Measurements from ENCODE around the gene NOL9. TPM values are rescaled to one million over a fixed set of nuclear protein-coding genes. Genes with fewer than 3 reads are reported as not detected.
"Not testable (repeated sequence)": the region's sequence is repeated elsewhere in the genome, so short reads cannot be mapped to it uniquely, and the experiment has no call there.

NOL9 gene
- total and polyA plus RNA-seq, 4 donors, result 1.9 to 27.0 (median 16.2) TPM

DNA sequence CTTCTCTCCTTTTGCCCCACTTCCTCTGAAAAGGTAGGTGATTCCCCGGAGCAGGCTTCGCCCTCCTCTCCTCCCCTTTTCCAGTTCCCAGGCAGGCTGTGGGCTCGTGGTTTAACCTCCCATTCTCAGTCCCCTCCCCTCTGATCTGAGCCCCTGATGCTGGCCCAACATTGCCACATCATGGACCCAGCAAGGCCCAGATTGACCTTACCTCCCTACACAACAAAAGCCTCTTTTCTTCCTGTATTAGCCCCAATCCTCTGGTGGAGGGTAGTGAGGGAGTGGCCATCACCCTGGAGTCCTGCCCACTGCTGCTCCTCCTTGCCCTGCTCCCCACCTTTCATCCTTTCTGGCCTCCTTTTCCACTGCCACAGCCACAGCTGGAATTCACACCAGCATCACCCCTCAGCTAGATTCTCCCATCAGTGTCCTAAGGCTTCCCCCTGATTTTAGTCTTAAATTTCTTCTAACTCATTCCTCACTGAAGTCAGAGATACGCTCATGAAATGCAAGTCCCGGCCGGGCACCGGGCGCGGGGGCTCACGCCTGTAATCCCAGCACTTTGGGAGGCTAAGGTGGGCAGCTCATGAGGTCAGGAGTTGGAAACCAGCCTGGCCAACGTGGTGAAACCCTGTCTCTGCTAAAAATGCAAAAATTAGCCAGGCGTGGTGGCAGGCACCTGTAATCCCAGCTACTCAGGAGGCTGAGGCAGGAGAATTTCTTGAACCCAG, 18.5 kb upstream of the NOL9 start:
- WGBS, 2 donors, result 74 to 81% methylated on average over 12 of the region's 12 CpGs
- peaks cover 2% of the 10 kb centered on the region for H3K9me3 ChIP-seq (ENCODE audit: control insufficient read depth, low read length)
- H3K36me3 ChIP-seq (ENCODE audit: control insufficient read depth in 1 of 2, insufficient read depth in 2 of 2, low read length in 1 of 2), result no peaks in the 10 kb centered on the region

DNA sequence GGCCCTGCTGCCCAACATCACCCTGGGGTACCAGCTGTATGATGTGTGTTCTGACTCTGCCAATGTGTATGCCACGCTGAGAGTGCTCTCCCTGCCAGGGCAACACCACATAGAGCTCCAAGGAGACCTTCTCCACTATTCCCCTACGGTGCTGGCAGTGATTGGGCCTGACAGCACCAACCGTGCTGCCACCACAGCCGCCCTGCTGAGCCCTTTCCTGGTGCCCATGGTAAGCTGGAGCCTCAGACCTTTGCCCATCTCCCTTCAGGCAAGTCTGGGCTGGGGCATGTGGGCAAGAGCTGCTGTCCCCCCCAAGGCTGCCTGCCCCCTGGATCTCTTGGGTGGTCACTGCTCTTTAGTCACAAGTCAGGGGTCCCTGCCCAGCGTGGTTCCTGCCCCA, 16.7 kb upstream of the NOL9 start:
- intact Hi-C loops (cut with DNase I), result no loop called here
- Histone ChIP-seq H3K4me1 (ENCODE audit: control insufficient read depth in 1 of 2, insufficient read depth in 2 of 2, low read length in 2 of 2) (no peaks in the 10 kb centered on the region), H3K27ac (ENCODE audit: low read depth in 1 of 2, low read length in 2 of 2) (no peak overlapping the region), H3K9me3 (ENCODE audit: control insufficient read depth, low read length) (peaks cover 2% of the 10 kb centered on the region), H3K36me3 (ENCODE audit: control insufficient read depth in 1 of 2, insufficient read depth in 2 of 2, low read length in 1 of 2) (no peaks in the 10 kb centered on the region), H3K27me3 (ENCODE audit: control insufficient read depth in 1 of 2, insufficient read depth in 2 of 2, low read length in 1 of 2) (no peaks in the 10 kb centered on the region), H3K4me3 (ENCODE audit: low read length in 2 of 2) (no peak overlapping the region)
- WGBS, 2 donors, result 74 to 79% methylated on average over 5 of the region's 5 CpGs
- no peak for DNase-seq
- ATAC-seq (ENCODE audit: low FRiP score), result no peak

More for the DNA sequence above, 18.5 kb upstream of the NOL9 start:
- no peak for ATAC-seq (ENCODE audit: low FRiP score)
- H3K4me3 ChIP-seq (ENCODE audit: low read length in 2 of 2), result no peak overlapping the region
- no peak overlapping the region for H3K27ac ChIP-seq (ENCODE audit: low read depth in 1 of 2, low read length in 2 of 2)
- DNase-seq, result no peak
- intact Hi-C loops (cut with DNase I), result no loop called here
- H3K27me3 ChIP-seq (ENCODE audit: control insufficient read depth in 1 of 2, insufficient read depth in 2 of 2, low read length in 1 of 2), result no peaks in the 10 kb centered on the region
- no peaks in the 10 kb centered on the region for H3K4me1 ChIP-seq (ENCODE audit: control insufficient read depth in 1 of 2, insufficient read depth in 2 of 2, low read length in 2 of 2)

DNA sequence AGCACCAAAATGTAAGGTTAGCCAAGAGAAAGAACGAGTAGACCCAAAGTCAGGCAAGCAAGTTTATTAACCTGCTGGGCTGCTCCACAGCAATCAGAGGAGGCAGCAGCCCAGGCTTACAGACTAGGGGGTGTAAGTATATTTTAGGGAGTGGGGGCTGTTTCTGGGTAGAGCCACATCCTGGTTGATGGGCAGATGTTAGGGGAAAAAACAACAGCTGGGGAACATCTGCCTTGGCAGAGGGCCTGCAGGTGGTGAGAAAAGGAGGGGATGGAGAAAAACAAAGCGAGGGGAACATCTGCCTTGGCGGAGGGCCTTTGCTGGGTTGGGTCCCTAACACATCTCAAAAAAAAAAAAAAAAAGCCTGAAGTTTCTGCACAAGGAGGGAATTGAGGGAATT, 15.8 kb upstream of the NOL9 start:
- Histone ChIP-seq H3K4me3 (ENCODE audit: low read length in 2 of 2) (no peak overlapping the region), H3K4me1 (ENCODE audit: control insufficient read depth in 1 of 2, insufficient read depth in 2 of 2, low read length in 2 of 2) (no peaks in the 10 kb centered on the region), H3K27ac (ENCODE audit: low read depth in 1 of 2, low read length in 2 of 2) (no peak overlapping the region), H3K36me3 (ENCODE audit: control insufficient read depth in 1 of 2, insufficient read depth in 2 of 2, low read length in 1 of 2) (no peaks in the 10 kb centered on the region), H3K9me3 (ENCODE audit: control insufficient read depth, low read length) (peaks cover 2% of the 10 kb centered on the region), H3K27me3 (ENCODE audit: control insufficient read depth in 1 of 2, insufficient read depth in 2 of 2, low read length in 1 of 2) (no peaks in the 10 kb centered on the region)
- DNase-seq (no peak), ATAC-seq (ENCODE audit: low FRiP score) (no peak)
- 65 to 77% methylated on average over 3 of the region's 3 CpGs for WGBS, 2 donors
- intact Hi-C loops (cut with DNase I), result no loop called here

DNA sequence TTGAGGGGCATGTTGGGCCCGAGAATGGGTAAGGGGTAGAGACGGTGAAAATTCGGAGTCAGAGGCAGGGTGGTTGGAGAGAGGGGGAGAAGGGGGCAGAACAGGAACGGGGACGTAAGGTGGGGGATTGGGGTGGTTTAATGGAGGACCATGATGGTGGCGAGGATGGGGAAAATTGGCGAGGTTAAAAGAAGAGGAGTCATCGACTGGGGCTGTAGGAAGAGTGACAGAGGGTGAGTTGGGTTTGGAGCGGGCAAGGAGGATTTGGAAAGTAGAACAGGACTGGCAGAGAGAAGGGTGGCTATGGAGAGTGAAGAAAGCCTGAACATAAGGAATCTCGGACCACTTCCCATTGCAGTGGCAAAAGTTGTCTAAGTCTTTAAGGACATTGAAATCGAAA, 14.7 kb upstream of the NOL9 start:
- no peak for ATAC-seq (ENCODE audit: low FRiP score)
- Histone ChIP-seq H3K4me1 (ENCODE audit: control insufficient read depth in 1 of 2, insufficient read depth in 2 of 2, low read length in 2 of 2) (no peaks in the 10 kb centered on the region), H3K36me3 (ENCODE audit: control insufficient read depth in 1 of 2, insufficient read depth in 2 of 2, low read length in 1 of 2) (no peaks in the 10 kb centered on the region), H3K27ac (ENCODE audit: low read depth in 1 of 2, low read length in 2 of 2) (no peak overlapping the region), H3K9me3 (ENCODE audit: control insufficient read depth, low read length) (peaks cover 2% of the 10 kb centered on the region), H3K27me3 (ENCODE audit: control insufficient read depth in 1 of 2, insufficient read depth in 2 of 2, low read length in 1 of 2) (no peaks in the 10 kb centered on the region), H3K4me3 (ENCODE audit: low read length in 2 of 2) (no peak overlapping the region)
- intact Hi-C loops (cut with DNase I), result no loop called here
- no peak for DNase-seq
- WGBS, 2 donors, result 91 to 94% methylated on average over 11 of the region's 11 CpGs

DNA sequence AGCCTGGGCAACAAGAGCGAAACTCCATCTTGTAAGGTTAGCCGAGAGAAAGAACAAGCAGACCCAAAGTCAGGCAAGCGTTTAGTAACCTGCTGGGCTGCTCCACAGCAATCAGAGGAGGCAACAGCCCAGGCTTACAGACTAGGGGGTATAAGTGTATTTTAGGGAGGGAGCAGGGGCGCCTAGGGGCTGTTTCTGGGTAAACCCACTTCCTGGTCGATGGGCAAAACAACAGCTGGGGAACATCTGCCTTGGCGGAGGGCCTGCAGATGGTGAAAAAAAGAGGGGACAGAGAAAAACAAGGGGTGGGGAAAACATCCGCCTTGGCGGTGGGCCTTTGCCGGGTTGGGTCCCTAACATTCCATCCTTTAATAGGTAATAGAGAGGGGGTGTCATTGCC, 6.0 kb upstream of the NOL9 start:
- DNase-seq, result no peak
- Histone ChIP-seq H3K9me3 (ENCODE audit: control insufficient read depth, low read length) (no peaks in the 10 kb centered on the region), H3K36me3 (ENCODE audit: control insufficient read depth in 1 of 2, insufficient read depth in 2 of 2, low read length in 1 of 2) (no peaks in the 10 kb centered on the region), H3K4me1 (ENCODE audit: control insufficient read depth in 1 of 2, insufficient read depth in 2 of 2, low read length in 2 of 2) (no peaks in the 10 kb centered on the region), H3K27me3 (ENCODE audit: control insufficient read depth in 1 of 2, insufficient read depth in 2 of 2, low read length in 1 of 2) (no peaks in the 10 kb centered on the region), H3K4me3 (ENCODE audit: low read length in 2 of 2) (no peak overlapping the region), H3K27ac (ENCODE audit: low read depth in 1 of 2, low read length in 2 of 2) (no peak overlapping the region)
- intact Hi-C loops (cut with DNase I), result no loop called here
- no peak for ATAC-seq (ENCODE audit: low FRiP score)
- WGBS, 2 donors, result 76 to 83% methylated on average over 9 of the region's 9 CpGs

DNA sequence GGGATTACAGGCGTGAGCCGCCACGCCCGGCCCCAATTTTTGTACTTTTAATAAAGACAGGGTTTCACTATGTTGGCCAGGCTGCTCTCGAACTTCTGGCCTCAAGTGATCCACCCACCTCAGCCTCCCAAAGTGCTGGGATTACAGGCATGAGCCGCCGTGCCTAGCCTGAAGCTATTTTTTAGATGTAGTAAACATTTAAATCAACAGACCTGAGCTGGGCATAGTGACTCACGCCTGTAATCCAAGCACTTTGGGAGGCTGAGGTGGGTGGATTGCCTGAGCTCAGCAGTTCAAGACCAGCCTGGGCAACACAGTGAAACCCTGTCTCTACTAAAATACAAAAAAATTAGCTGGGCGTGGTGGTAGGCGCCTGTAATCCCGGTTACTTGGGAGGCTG, 4.8 kb upstream of the NOL9 start:
- H3K4me3 ChIP-seq (ENCODE audit: low read length in 2 of 2); H3K36me3 ChIP-seq (ENCODE audit: control insufficient read depth in 1 of 2, insufficient read depth in 2 of 2, low read length in 1 of 2); H3K4me1 ChIP-seq (ENCODE audit: control insufficient read depth in 1 of 2, insufficient read depth in 2 of 2, low read length in 2 of 2); H3K9me3 ChIP-seq (ENCODE audit: control insufficient read depth, low read length); ATAC-seq (ENCODE audit: low FRiP score); H3K27ac ChIP-seq (ENCODE audit: low read depth in 1 of 2, low read length in 2 of 2); H3K27me3 ChIP-seq (ENCODE audit: control insufficient read depth in 1 of 2, insufficient read depth in 2 of 2, low read length in 1 of 2); DNase-seq: not testable (repeated sequence)
- 84 to 89% methylated on average over 11 of the region's 11 CpGs for WGBS, 2 donors
- intact Hi-C loops (cut with DNase I), result loop anchor here in 1 of 2 donors (10.0 kb wide), 1 partner anchor 86 kb away; no protein-coding TSS in a partner anchor

DNA sequence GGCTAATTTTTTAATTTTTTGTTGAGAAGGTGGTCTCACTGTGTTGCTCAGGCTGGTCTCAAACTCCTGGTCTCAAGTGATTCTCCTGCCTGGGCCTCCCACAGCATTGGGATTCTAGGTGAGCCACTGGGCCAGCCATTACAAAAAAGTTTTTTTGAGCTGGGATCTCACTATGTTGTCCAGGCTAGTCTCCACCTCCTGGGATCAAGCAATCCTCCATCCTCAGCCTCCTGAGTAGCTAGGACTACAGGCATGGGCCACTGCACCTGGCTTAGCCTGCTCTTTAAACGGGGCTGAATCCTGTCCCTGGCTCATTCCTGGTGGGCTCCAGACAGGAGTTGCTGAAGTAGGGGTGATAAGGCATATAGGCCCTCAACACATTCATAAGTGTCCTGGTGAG, 3.3 kb upstream of the NOL9 start:
- no peak overlapping the region for H3K4me3 ChIP-seq (ENCODE audit: low read length in 2 of 2)
- intact Hi-C loops (cut with DNase I), result loop anchor here in 1 of 2 donors (10.0 kb wide), 1 partner anchor 87 kb away; no protein-coding TSS in a partner anchor
- no peaks in the 10 kb centered on the region for H3K27me3 ChIP-seq (ENCODE audit: control insufficient read depth in 1 of 2, insufficient read depth in 2 of 2, low read length in 1 of 2)
- no peak overlapping the region for H3K27ac ChIP-seq (ENCODE audit: low read depth in 1 of 2, low read length in 2 of 2)
- 87 to 96% methylated on average over 1 of the region's 1 CpG for WGBS, 2 donors
- DNase-seq, result no peak
- H3K4me1 ChIP-seq (ENCODE audit: control insufficient read depth in 1 of 2, insufficient read depth in 2 of 2, low read length in 2 of 2), result peaks cover 0 to 3% of the 10 kb centered on the region in 2 donors
- no peaks in the 10 kb centered on the region for H3K36me3 ChIP-seq (ENCODE audit: control insufficient read depth in 1 of 2, insufficient read depth in 2 of 2, low read length in 1 of 2)
- ATAC-seq (ENCODE audit: low FRiP score), result no peak
- no peaks in the 10 kb centered on the region for H3K9me3 ChIP-seq (ENCODE audit: control insufficient read depth, low read length)

DNA sequence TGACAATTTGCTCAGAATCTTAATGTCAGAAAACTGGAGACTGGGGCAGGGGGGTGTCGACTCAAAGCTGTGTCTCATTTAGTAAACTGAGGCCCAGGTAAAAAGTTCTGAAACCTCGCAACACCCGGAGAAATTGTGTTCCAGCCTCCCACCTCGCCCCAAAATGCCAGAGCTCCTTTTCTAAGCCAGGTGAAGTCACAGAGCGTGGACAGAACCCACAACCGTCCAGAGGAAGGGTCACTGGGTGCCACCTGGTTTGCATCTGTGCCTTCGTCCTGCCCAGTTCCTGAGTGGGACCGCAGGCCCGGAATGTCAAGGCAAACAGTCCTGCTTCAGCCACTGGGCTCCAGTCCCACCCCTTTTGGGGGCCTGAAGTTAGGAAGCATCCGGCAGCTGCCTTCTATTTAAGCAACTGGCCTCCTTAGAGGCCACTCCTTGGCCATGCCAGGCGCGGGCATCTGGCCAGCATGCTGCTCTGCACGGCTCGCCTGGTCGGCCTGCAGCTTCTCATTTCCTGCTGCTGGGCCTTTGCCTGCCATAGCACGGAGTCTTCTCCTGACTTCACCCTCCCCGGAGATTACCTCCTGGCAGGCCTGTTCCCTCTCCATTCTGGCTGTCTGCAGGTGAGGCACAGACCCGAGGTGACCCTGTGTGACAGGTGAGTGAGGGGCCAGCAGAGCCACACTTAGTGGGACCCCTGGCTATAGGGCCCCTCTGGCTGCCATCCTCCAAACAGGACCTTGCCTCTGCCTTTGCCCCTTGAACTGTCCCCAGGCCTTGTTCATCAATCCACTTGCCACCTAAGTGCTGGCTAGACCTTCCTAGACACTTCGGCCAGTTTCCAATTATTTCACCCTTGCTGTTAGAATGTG, 830 bp upstream of the NOL9 start, which contains the start of gene TAS1R1:
Gene TAS1R1 (plus strand): TSS at position 401 of the 872 bp plus-strand sequence. CDS start 67 bp downstream, at position 468.
- ATAC-seq (ENCODE audit: low FRiP score) (peak; percentile 76), DNase-seq (peak; percentile 84 to 88)
- Histone ChIP-seq H3K27me3 (ENCODE audit: control insufficient read depth in 1 of 2, insufficient read depth in 2 of 2, low read length in 1 of 2) (no peaks in the 10 kb centered on the region), H3K27ac (ENCODE audit: low read depth in 1 of 2, low read length in 2 of 2) (peak within 1 kb of the TSS in 1 of 2 donors; percentile 50), H3K4me3 (ENCODE audit: low read length in 2 of 2) (peak within 1 kb of the TSS; percentile 82 to 85), H3K9me3 (ENCODE audit: control insufficient read depth, low read length) (no peaks in the 10 kb centered on the region), H3K36me3 (ENCODE audit: control insufficient read depth in 1 of 2, insufficient read depth in 2 of 2, low read length in 1 of 2) (peaks cover 0 to 1% of the 10 kb centered on the region in 2 donors), H3K4me1 (ENCODE audit: control insufficient read depth in 1 of 2, insufficient read depth in 2 of 2, low read length in 2 of 2) (peaks cover 0 to 3% of the 10 kb centered on the region in 2 donors)
- intact Hi-C loops (cut with DNase I), result loop anchor here (2.0 to 10.0 kb wide), 3 partner anchors 64 to 92 kb away; partner anchors contain the start of gene PLEKHG5 (in 1 of the 2)
- 21 to 25% methylated on average over 19 of the region's 19 CpGs for WGBS, 2 donors

Measured in aorta (tissue), 5 donors.